HepG2 (cell line): ENCODE data around the gene NUDT2. TPM values are rescaled to one million over a fixed set of nuclear protein-coding genes. Genes with fewer than 3 reads are reported as not detected.

ENCODE experiments used
- ATAC-seq: fragments of 200-7000 bp; cut with Tn5 transposase; 3 replicates; pipeline ENCODE4 v1.9.1; 2020; ENCODE audit warnings: mild to moderate bottlenecking, moderate library complexity
- BruUV-seq: library from RNA; stranded (reverse); fragments of 400-500 nt; replicated peaks from 2 replicates; lab custom pipeline; 2021; lab: Mats Ljungman, UMichigan
- CTCF ChIA-PET: fragments of 300-600 bp; formaldehyde crosslinking; extraction: SDS; loops from one replicate; lab custom pipeline; 2021; ENCODE audit warnings: low total read pairs, inconsistent platforms, low intra/inter-chr PET ratio; lab: Yijun Ruan, JAX
- POLR2A ChIA-PET: fragments of 350-600 bp; sonication (Branson Sonifier 250); formaldehyde crosslinking; loops from one replicate; lab custom pipeline; 2020; ENCODE audit warnings: antibody characterized with exemption, inconsistent platforms; lab: Yijun Ruan, JAX
- DNase-seq: peaks from one replicate; pipeline ENCODE4 v3.0.0-alpha.2; 2015; ENCODE audit warnings: low spot score
- FAIRE-seq: peaks from 3 replicates; lab custom pipeline; 2011; peaks lifted over from hg19 to GRCh38; lab: Jason Lieb, UNC
- H2AFZ ChIP-seq: one replicate; pipeline ENCODE4 v1.6.1; 2011; ENCODE audit warnings: low read length, inconsistent platforms
- H3K27ac ChIP-seq: fragments of 300-600 bp; 3 replicates; pipeline ENCODE4 v1.8.0; 2011; ENCODE audit warnings: mixed run types, mild to moderate bottlenecking, mixed read lengths, low read length, inconsistent platforms; ENCODE audit not compliant: insufficient read depth; ENCODE audit errors: extremely low read length
- H3K27me3 ChIP-seq, 2 experiments: fragments of 200-600 bp in 1 of 2; 2 replicates in 1 of 2; 3 replicates in 1 of 2; pipeline versions ENCODE4 v1.6.0 to v1.8.0; 2011; ENCODE audit warnings: low read length in 2 of 2, mild to moderate bottlenecking in 2 of 2, moderate library complexity in 2 of 2, inconsistent platforms in 1 of 2; ENCODE audit not compliant: insufficient read depth in 2 of 2, control insufficient read depth in 1 of 2
- H3K36me3 ChIP-seq, 2 experiments: fragments of 200-600 bp in 1 of 2; replicated peaks in 1 of 2; 2 replicates in 1 of 2; 3 replicates in 1 of 2; pipeline versions ENCODE4 v1.5.1 to v1.8.0; 2011; ENCODE audit warnings: low read length in 2 of 2, inconsistent platforms in 1 of 2; ENCODE audit not compliant: insufficient read depth in 2 of 2, control insufficient read depth in 1 of 2
- H3K4me1 ChIP-seq: 2 replicates; pipeline ENCODE4 v1.5.1; 2012; ENCODE audit warnings: low read length, inconsistent platforms; ENCODE audit not compliant: insufficient read depth
- H3K4me2 ChIP-seq: 2 replicates; pipeline ENCODE4 v1.6.0; 2011; ENCODE audit warnings: low read depth, low read length, inconsistent platforms
- H3K4me3 ChIP-seq, 3 experiments: fragments of 200-600 bp in 1 of 3; sonication (generic), shearing (Covaris generic) in 1 of 3; replicated peaks in 1 of 3; 2 replicates each; pipeline ENCODE4 v1.5.1; 2011 to 2016; ENCODE audit warnings: low read length in 3 of 3, inconsistent platforms in 2 of 3, low read depth in 2 of 3, mild to moderate bottlenecking in 2 of 3, control low read depth in 1 of 3, mixed read lengths in 1 of 3; ENCODE audit not compliant: insufficient read depth in 1 of 3
- H3K79me2 ChIP-seq: one replicate; pipeline ENCODE4 v1.6.1; 2011; ENCODE audit warnings: low read length, inconsistent platforms; ENCODE audit not compliant: insufficient read depth
- H3K9ac ChIP-seq: 2 replicates; pipeline ENCODE4 v1.6.0; 2011; ENCODE audit warnings: mild to moderate bottlenecking, low read depth, low read length, inconsistent platforms; ENCODE audit not compliant: insufficient read depth
- H3K9me3 ChIP-seq: 2 replicates; pipeline ENCODE4 v1.5.1; 2012; ENCODE audit warnings: mild to moderate bottlenecking, low read length
- H4K20me1 ChIP-seq: 2 replicates; pipeline ENCODE4 v1.6.0; 2011; ENCODE audit warnings: inconsistent platforms, mild to moderate bottlenecking, low read length, moderate library complexity; ENCODE audit not compliant: insufficient read depth
- ADNP ChIP-seq: sonication (generic); formaldehyde crosslinking; IDR thresholded peaks from 2 replicates; pipeline ENCODE4 v1.4.0; 2020; ENCODE audit warnings: missing genetic modification reagents
- ARHGAP35 ChIP-seq: sonication (generic); formaldehyde crosslinking; IDR thresholded peaks from 2 replicates; pipeline ENCODE4 v1.9.0; 2022; ENCODE audit warnings: mild to moderate bottlenecking, inconsistent platforms, moderate library complexity, missing genetic modification reagents, borderline replicate concordance
- CHCHD3 ChIP-seq: sonication (generic); formaldehyde crosslinking; IDR thresholded peaks from 2 replicates; pipeline ENCODE4 v1.8.0; 2022; ENCODE audit warnings: mild to moderate bottlenecking, missing genetic modification reagents, moderate library complexity
- GATAD2A ChIP-seq: IDR thresholded peaks from 2 replicates; pipeline ENCODE4 v1.6.1; 2016
- KAT2B ChIP-seq: fragments of 150-350 bp; IDR thresholded peaks from 2 replicates; pipeline ENCODE4 v1.6.1; 2014; ENCODE audit warnings: low read depth, low read length, borderline replicate concordance
- KDM3A ChIP-seq: IDR thresholded peaks from 2 replicates; pipeline ENCODE4 v1.6.1; 2018; ENCODE audit warnings: low read depth, missing compliant biosample characterization
- MAFG ChIP-seq: sonication (generic); formaldehyde crosslinking; IDR thresholded peaks from 2 replicates; pipeline ENCODE4 v1.5.1; 2020; ENCODE audit warnings: mild to moderate bottlenecking, missing genetic modification reagents
- SRSF9 ChIP-seq: fragments of 200-400 bp; formaldehyde crosslinking; IDR thresholded peaks from 2 replicates; pipeline ENCODE4 v1.6.1; 2018; ENCODE audit warnings: borderline replicate concordance, mild to moderate bottlenecking, low read depth, low read length; ENCODE audit not compliant: insufficient read depth, poor library complexity, severe bottlenecking
- ZNF136 ChIP-seq: sonication (generic); formaldehyde crosslinking; IDR thresholded peaks from 2 replicates; pipeline ENCODE4 v1.8.1; 2022; ENCODE audit warnings: low read depth, mild to moderate bottlenecking, moderate library complexity, missing genetic modification reagents
- ZNF260 ChIP-seq: sonication (generic); formaldehyde crosslinking; IDR thresholded peaks from 2 replicates; pipeline ENCODE4 v1.4.0; 2020; ENCODE audit warnings: missing genetic modification reagents, low read depth, mild to moderate bottlenecking, borderline replicate concordance
- ZNF567 ChIP-seq: sonication (generic); formaldehyde crosslinking; IDR thresholded peaks from 2 replicates; pipeline ENCODE4 v1.8.1; 2023; ENCODE audit warnings: mild to moderate bottlenecking, missing genetic modification reagents, borderline replicate concordance
- ZNF746 ChIP-seq: sonication (generic); formaldehyde crosslinking; IDR thresholded peaks from 2 replicates; pipeline ENCODE4 v1.8.0; 2022; ENCODE audit warnings: mild to moderate bottlenecking, missing genetic modification reagents
- WGBS: methylation state at CpG from one replicate; pipeline ENCODE4 v1.1.6; 2017; ENCODE audit warnings: low lambda C conversion rate; 5-methylcytosine and 5-hydroxymethylcytosine counted together
- in situ Hi-C: cut with HindIII; loops from 2 replicates; pipeline ENCODE4 v1.10.0; 2017; ENCODE audit warnings: low pct_unique_long_range_greater_than_20kb; ENCODE audit not compliant: extremely low pct_ligation_motif_present
- intact Hi-C: fragments of 100-400 bp; cut with micrococcal nuclease; formaldehyde crosslinking; loops from one replicate; pipeline ENCODE4 v1.10.0; 2022; ENCODE audit not compliant: unreplicated experiment
- polyA plus RNA-seq, 8 experiments: library from polyadenylated mRNA; depleted of rRNA in 3 of 8; stranded (reverse) in 7 of 8; unstranded in 1 of 8; fragments of >200 nt; fragmentation: Illumina TruSeq in 4 of 8; extraction: Trizol in 4 of 8; gene quantifications; 2 replicates each; pipeline versions ENCODE4 v1.2.1 to v1.2.3, GENCODE V29; 2011 to 2016; ENCODE audit warnings: low read depth in 4 of 8, missing spikeins in 1 of 8, mixed read lengths in 1 of 8; ENCODE audit not compliant: insufficient read depth in 1 of 8
- total RNA-seq, 5 experiments: library from RNA; depleted of rRNA; stranded (reverse); fragments of >200 nt; fragmentation: Illumina TruSeq; extraction: Trizol; gene quantifications; 2 replicates each; pipeline ENCODE4 v1.2.3, GENCODE V29; 2016; ENCODE audit warnings: low read depth in 1 of 5
- TF ChIP-seq, protein P1 (sequence below): sonication (generic); formaldehyde crosslinking; IDR thresholded peaks from 2 replicates; pipeline ENCODE4 v1.4.0; 2020; ENCODE audit warnings: missing genetic modification reagents
- TF ChIP-seq, protein P2 (sequence below): sonication (generic); formaldehyde crosslinking; IDR thresholded peaks from 2 replicates; pipeline ENCODE4 v1.5.0; 2020; ENCODE audit warnings: mild to moderate bottlenecking, missing genetic modification reagents, moderate library complexity
- TF ChIP-seq, protein P3 (sequence below): sonication (generic); formaldehyde crosslinking; IDR thresholded peaks from 2 replicates; pipeline ENCODE4 v1.8.1; 2023; ENCODE audit warnings: mild to moderate bottlenecking, missing genetic modification reagents

Gene NUDT2
- total and polyA plus RNA-seq, 2 of the 13 experiments (the other 11 are each of a cell fraction or from before 2014, with no cell fraction given) = 19.9 to 24.6 TPM

DNA sequence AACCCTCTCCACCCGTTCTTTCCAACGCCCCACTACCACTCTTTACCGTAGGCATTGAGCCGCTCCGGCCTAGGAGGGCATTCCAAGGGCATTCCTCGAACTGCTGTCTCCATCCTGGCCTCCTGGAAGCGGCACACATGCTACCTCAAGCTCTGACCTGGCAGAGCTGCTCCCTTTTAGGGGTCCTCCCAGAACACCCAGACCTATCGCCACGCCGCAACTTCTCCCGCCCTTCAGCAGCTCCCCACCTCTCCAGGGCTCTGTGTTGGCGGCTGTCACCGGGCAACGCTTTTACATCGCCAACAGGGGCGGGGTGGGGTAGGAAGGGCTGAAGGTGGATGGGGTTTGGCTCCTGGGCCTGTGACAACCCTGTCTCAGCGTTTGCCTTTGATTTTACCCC lies 52.0 kb downstream of the NUDT2 start (continued):
- TF ChIP-seq, protein P1, sequence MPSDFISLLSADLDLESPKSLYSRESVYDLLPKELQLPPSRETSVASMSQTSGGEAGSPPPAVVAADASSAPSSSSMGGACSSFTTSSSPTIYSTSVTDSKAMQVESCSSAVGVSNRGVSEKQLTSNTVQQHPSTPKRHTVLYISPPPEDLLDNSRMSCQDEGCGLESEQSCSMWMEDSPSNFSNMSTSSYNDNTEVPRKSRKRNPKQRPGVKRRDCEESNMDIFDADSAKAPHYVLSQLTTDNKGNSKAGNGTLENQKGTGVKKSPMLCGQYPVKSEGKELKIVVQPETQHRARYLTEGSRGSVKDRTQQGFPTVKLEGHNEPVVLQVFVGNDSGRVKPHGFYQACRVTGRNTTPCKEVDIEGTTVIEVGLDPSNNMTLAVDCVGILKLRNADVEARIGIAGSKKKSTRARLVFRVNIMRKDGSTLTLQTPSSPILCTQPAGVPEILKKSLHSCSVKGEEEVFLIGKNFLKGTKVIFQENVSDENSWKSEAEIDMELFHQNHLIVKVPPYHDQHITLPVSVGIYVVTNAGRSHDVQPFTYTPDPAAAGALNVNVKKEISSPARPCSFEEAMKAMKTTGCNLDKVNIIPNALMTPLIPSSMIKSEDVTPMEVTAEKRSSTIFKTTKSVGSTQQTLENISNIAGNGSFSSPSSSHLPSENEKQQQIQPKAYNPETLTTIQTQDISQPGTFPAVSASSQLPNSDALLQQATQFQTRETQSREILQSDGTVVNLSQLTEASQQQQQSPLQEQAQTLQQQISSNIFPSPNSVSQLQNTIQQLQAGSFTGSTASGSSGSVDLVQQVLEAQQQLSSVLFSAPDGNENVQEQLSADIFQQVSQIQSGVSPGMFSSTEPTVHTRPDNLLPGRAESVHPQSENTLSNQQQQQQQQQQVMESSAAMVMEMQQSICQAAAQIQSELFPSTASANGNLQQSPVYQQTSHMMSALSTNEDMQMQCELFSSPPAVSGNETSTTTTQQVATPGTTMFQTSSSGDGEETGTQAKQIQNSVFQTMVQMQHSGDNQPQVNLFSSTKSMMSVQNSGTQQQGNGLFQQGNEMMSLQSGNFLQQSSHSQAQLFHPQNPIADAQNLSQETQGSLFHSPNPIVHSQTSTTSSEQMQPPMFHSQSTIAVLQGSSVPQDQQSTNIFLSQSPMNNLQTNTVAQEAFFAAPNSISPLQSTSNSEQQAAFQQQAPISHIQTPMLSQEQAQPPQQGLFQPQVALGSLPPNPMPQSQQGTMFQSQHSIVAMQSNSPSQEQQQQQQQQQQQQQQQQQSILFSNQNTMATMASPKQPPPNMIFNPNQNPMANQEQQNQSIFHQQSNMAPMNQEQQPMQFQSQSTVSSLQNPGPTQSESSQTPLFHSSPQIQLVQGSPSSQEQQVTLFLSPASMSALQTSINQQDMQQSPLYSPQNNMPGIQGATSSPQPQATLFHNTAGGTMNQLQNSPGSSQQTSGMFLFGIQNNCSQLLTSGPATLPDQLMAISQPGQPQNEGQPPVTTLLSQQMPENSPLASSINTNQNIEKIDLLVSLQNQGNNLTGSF (CRISPR knock-in tag) = no peak
- TF ChIP-seq CHCHD3 (CRISPR knock-in tag) = 0 out of 2 replicates have a peak, but pooled peaks have one; percentile 17
- 0 out of 2 replicates have a peak, but pooled peaks have one; percentile 16 for TF ChIP-seq ZNF746
- TF ChIP-seq KAT2B = no peak

DNA sequence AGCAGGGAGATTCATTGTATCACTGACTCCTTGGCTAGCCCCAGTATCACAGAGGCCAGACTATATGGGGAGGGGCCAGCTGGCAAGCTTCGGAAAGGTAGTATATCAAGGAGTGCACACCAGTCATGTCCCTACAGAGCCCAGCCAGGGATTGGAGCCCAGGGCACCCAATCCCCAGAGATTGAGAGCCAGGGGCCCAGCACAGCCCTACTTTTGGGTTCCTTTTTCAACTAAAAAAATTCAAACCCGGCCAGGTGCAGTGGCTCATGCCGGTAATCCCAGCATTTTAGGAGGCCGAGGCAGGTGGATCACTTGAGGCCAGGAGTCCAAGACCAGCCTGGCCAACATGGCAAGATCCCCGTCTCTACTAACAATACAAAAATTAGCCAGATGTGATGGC lies 52.7 kb downstream of the NUDT2 start:
- POLR2A ChIA-PET = no interaction called here
- no peaks in the 10 kb centered on the region for H3K9me3 ChIP-seq
- WGBS = 76% methylated on average over 5 of the region's 5 CpGs
- FAIRE-seq (no peak), DNase-seq (no peak), ATAC-seq (no peak)
- no peak overlapping the region for H2AFZ ChIP-seq
- H3K27ac ChIP-seq = no peak overlapping the region
- H3K4me2 ChIP-seq = 0 out of 2 replicates have a peak overlapping the region, but pooled peaks have one; percentile 5
- H4K20me1 ChIP-seq = no peaks in the 10 kb centered on the region
- H3K4me1 ChIP-seq = peaks cover 55% of the 10 kb centered on the region
- no peaks in the 10 kb centered on the region; a peak in 1 of 5 replicates for H3K27me3 ChIP-seq
- no TSS peak for BruUV-seq
- H3K79me2 ChIP-seq = no peaks in the 10 kb centered on the region
- in situ Hi-C loops = no loop called here
- no peak overlapping the region for H3K9ac ChIP-seq
- intact Hi-C loops = no loop called here
- H3K4me3 ChIP-seq = no peak overlapping the region
- CTCF ChIA-PET = no interaction called here
- H3K36me3 ChIP-seq = no peaks in the 10 kb centered on the region
- no peak for TF ChIP-seq ZNF260 (CRISPR knock-in tag)
- no peak for TF ChIP-seq ARHGAP35 (CRISPR knock-in tag)
- TF ChIP-seq GATAD2A (CRISPR knock-in tag) = no peak
- no peak for TF ChIP-seq MAFG (CRISPR knock-in tag)
- TF ChIP-seq KDM3A = no peak
- no peak for TF ChIP-seq ZNF136 (CRISPR knock-in tag)
- TF ChIP-seq, protein P2, sequence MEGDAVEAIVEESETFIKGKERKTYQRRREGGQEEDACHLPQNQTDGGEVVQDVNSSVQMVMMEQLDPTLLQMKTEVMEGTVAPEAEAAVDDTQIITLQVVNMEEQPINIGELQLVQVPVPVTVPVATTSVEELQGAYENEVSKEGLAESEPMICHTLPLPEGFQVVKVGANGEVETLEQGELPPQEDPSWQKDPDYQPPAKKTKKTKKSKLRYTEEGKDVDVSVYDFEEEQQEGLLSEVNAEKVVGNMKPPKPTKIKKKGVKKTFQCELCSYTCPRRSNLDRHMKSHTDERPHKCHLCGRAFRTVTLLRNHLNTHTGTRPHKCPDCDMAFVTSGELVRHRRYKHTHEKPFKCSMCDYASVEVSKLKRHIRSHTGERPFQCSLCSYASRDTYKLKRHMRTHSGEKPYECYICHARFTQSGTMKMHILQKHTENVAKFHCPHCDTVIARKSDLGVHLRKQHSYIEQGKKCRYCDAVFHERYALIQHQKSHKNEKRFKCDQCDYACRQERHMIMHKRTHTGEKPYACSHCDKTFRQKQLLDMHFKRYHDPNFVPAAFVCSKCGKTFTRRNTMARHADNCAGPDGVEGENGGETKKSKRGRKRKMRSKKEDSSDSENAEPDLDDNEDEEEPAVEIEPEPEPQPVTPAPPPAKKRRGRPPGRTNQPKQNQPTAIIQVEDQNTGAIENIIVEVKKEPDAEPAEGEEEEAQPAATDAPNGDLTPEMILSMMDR = no peak
- no peak for TF ChIP-seq ADNP (CRISPR knock-in tag)
- TF ChIP-seq, protein P3, sequence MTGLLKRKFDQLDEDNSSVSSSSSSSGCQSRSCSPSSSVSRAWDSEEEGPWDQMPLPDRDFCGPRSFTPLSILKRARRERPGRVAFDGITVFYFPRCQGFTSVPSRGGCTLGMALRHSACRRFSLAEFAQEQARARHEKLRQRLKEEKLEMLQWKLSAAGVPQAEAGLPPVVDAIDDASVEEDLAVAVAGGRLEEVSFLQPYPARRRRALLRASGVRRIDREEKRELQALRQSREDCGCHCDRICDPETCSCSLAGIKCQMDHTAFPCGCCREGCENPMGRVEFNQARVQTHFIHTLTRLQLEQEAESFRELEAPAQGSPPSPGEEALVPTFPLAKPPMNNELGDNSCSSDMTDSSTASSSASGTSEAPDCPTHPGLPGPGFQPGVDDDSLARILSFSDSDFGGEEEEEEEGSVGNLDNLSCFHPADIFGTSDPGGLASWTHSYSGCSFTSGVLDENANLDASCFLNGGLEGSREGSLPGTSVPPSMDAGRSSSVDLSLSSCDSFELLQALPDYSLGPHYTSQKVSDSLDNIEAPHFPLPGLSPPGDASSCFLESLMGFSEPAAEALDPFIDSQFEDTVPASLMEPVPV (CRISPR knock-in tag) = no peak
- TF ChIP-seq SRSF9 = no peak
- TF ChIP-seq ZNF567 (CRISPR knock-in tag) = no peak
